Activated T-cell treated with anti-CD3 and anti-CD28 coated beads, Interleukin-2, amount 50 U/mL, for 4 hours (primary cell): ENCODE measurements around the gene SLC35F1. TPM values are rescaled to one million over a fixed set of nuclear protein-coding genes. Genes with fewer than 3 reads are reported as not detected.

Experiments used
- ATAC-seq, 2 donors: fragments of 200-7000 bp; cut with Tn5 transposase; one replicate each; pipeline ENCODE4 v1.10.0; 2021
- DNase-seq: peaks from one replicate; pipeline ENCODE4 v3.0.0-alpha.2; 2020
- H3K27me3 Mint-ChIP-seq: one replicate; pipeline ENCODE4 v1.8.0; 2021; ENCODE audit warnings: low read depth, mixed read lengths
- H3K36me3 Mint-ChIP-seq: one replicate; pipeline ENCODE4 v1.8.0; 2022; ENCODE audit warnings: mixed read lengths; ENCODE audit not compliant: insufficient read depth
- H3K4me1 Mint-ChIP-seq: one replicate; pipeline ENCODE4 v1.8.0; 2021; ENCODE audit warnings: low read depth, mixed read lengths
- H3K4me3 Mint-ChIP-seq: one replicate; pipeline ENCODE4 v1.8.0; 2021; ENCODE audit warnings: mild to moderate bottlenecking, moderate library complexity, mixed read lengths
- H3K9me3 Mint-ChIP-seq: one replicate; pipeline ENCODE4 v1.8.0; 2021; ENCODE audit warnings: mixed read lengths
- total RNA-seq, 3 donors: library from RNA; stranded (reverse); gene quantifications; one replicate each; pipeline ENCODE4 v1.2.1, GENCODE V29; 2021

SLC35F1 gene
- total RNA-seq, 3 donors from 2014 or later: 0.13 to 0.27 (median 0.21) TPM

GRCh38 chr6:118292558-118292957 lies 385.5 kb downstream of the SLC35F1 start:
- Mint-ChIP-seq H3K27me3 (peaks cover 6% of the 10 kb centered on the region), H3K36me3 (no peaks in the 10 kb centered on the region), H3K4me1 (no peaks in the 10 kb centered on the region), H3K9me3 (no peaks in the 10 kb centered on the region), H3K4me3 (no peak overlapping the region)
- DNase-seq (no peak), ATAC-seq (no peak)

GRCh38 chr6:118294906-118295305 lies 387.8 kb downstream of the SLC35F1 start:
- Mint-ChIP-seq H3K9me3 (no peaks in the 10 kb centered on the region), H3K27me3 (peaks cover 6% of the 10 kb centered on the region), H3K36me3 (no peaks in the 10 kb centered on the region), H3K4me3 (no peak overlapping the region), H3K4me1 (no peaks in the 10 kb centered on the region)
- ATAC-seq (no peak), DNase-seq (no peak)

- peaks cover 6% of the 10 kb centered on the region for H3K27me3 Mint-ChIP-seq
- H3K4me3 Mint-ChIP-seq: no peak overlapping the region
- ATAC-seq (no peak), DNase-seq (no peak)
- no peaks in the 10 kb centered on the region for H3K36me3 Mint-ChIP-seq
- H3K9me3 Mint-ChIP-seq: no peaks in the 10 kb centered on the region
- H3K4me1 Mint-ChIP-seq: no peaks in the 10 kb centered on the region
These were observed 388.3 kb downstream of the SLC35F1 start for GRCh38 chr6:118295336-118295735.

DNA sequence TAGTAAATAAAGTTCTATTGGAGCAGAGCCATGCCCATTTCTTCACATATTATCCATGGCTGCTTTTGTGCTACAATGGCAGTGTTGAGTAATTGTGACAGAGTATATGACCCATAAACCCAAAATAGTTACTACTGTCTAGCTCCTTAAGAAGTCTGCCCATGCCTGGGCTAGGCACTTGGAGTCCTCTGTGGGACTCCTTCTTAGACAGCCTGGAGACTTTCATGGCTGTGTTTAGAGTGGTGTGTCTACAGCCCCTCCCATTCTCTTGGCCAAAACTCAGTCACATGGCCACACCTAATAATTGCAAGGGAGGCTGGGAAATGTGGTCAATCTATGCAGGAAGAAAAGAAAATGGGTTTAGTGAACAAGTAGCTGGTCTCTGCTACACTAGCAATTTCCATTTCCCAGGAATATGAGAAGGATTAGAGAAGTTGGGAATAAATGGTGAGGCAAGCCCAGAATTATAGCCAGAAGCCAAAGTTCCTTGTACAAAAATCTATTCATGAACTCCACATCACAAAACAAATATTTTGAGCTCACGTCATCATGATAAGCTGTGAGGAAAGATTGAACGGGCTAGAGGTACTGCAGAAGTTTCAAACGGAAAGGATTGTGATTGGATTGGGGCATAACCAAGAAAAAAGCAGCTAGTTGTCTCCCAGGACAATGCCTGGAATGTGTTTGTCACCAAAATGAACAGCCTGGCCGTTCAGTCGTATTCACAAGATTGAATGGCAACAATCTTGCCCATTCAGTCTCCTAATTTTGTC lies 389.3 kb downstream of the SLC35F1 start:
- no peaks in the 10 kb centered on the region for H3K4me1 Mint-ChIP-seq
- H3K4me3 Mint-ChIP-seq: no peak overlapping the region
- DNase-seq (no peak), ATAC-seq (no peak)
- H3K27me3 Mint-ChIP-seq: peaks cover 6% of the 10 kb centered on the region
- no peaks in the 10 kb centered on the region for H3K9me3 Mint-ChIP-seq
- no peaks in the 10 kb centered on the region for H3K36me3 Mint-ChIP-seq

GRCh38 chr6:118297821-118298220 lies 390.8 kb downstream of the SLC35F1 start:
- H3K27me3 Mint-ChIP-seq: peaks cover 6% of the 10 kb centered on the region
- H3K4me3 Mint-ChIP-seq: no peak overlapping the region
- H3K9me3 Mint-ChIP-seq: no peaks in the 10 kb centered on the region
- DNase-seq (no peak), ATAC-seq (no peak)
- H3K36me3 Mint-ChIP-seq: no peaks in the 10 kb centered on the region
- no peaks in the 10 kb centered on the region for H3K4me1 Mint-ChIP-seq

DNA sequence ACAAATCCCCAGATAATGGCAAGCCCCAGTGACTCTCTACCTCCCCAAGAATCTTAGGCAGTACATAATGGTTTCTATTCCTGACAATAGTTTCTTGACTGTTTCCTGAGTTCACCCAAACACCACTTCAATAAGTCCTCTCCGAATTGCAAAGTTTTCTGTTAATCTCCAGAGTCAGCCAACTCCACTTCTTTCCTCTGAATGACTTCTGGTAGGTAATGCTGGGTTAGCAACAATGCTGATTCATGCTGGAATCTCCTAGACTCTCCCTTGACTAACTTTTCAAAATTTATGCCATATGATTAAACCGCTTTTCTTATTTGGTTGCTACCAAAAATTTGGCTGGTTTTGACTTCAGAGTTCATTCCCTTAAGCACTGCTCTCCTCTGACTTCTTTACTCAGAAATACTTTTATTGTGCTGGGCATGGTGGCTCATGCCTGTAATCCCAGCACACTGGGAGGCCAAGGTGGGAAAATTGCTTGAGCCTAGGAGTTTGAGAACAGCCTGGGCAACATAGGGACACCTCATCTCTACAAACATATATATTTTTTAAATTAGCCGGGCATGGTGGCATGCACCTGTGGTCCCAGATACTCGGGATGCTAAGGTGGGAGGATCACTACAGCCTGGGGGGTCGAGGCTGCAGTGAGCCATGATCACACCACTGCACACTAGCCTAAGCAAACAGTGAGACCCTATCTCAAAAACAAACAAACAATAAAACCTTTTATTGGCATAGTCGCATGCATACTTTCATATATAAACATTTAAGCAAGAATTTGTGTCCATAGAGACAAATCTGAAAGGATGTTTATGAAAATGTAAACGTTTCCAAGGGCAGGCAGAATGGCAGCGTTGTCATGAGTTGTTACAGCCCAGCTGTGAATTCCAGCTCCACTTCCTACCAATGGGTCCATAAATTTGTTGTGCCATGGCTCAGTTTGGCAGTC lies 391.7 kb downstream of the SLC35F1 start:
- no peak overlapping the region for H3K4me3 Mint-ChIP-seq
- no peaks in the 10 kb centered on the region for H3K9me3 Mint-ChIP-seq
- no peaks in the 10 kb centered on the region for H3K4me1 Mint-ChIP-seq
- ATAC-seq: no peak
- H3K36me3 Mint-ChIP-seq: no peaks in the 10 kb centered on the region
- DNase-seq: no peak
- H3K27me3 Mint-ChIP-seq: peaks cover 6% of the 10 kb centered on the region

GRCh38 chr6:118299457-118299856 lies 392.4 kb downstream of the SLC35F1 start:
- no peak for DNase-seq
- no peaks in the 10 kb centered on the region for H3K4me1 Mint-ChIP-seq
- no peaks in the 10 kb centered on the region for H3K9me3 Mint-ChIP-seq
- no peaks in the 10 kb centered on the region for H3K36me3 Mint-ChIP-seq
- no peak for ATAC-seq
- H3K4me3 Mint-ChIP-seq: no peak overlapping the region
- peaks cover 6% of the 10 kb centered on the region for H3K27me3 Mint-ChIP-seq

DNA sequence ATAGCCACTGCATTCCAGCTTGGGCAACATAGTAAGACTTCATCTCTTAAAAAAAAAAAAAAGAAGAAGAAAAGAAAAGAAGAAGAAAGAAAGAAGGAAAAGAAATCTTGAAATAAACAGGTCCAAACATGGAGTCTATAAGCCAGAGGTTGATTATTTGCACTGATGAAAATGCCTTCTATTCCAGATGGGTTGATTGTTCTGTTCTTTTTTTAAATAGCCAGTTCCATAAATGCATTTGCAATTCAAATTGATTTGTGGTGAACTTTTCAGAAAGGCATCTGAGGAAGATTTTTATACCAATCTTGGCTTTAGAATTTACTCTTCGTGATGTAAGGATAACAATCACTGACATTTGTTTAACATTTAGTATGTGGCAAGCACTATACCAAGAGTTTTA lies 397.3 kb downstream of the SLC35F1 start:
- DNase-seq (no peak), ATAC-seq (no peak)
- no peaks in the 10 kb centered on the region for H3K4me1 Mint-ChIP-seq
- H3K4me3 Mint-ChIP-seq: no peak overlapping the region
- H3K27me3 Mint-ChIP-seq: no peaks in the 10 kb centered on the region
- H3K36me3 Mint-ChIP-seq: no peaks in the 10 kb centered on the region
- no peaks in the 10 kb centered on the region for H3K9me3 Mint-ChIP-seq

DNA sequence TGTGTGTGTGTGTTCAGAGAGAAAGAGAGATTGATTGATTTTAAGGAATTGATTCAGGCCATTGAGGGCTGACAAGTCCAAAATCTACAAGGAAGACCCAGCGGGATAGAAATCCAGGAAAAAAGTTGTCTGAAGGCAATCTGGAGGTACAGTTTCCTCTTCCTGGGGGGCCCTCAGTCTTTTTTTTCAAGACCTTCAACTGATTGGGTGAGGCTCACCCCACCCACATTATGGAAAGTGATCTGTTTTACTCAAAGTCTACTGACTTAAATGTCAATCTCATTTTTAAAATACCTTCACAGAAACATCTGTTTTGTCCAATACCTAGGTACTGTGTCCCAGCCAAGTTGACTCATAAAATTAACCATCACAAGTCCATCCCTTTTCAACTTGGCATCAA lies 398.0 kb downstream of the SLC35F1 start:
- no peak for ATAC-seq

DNA sequence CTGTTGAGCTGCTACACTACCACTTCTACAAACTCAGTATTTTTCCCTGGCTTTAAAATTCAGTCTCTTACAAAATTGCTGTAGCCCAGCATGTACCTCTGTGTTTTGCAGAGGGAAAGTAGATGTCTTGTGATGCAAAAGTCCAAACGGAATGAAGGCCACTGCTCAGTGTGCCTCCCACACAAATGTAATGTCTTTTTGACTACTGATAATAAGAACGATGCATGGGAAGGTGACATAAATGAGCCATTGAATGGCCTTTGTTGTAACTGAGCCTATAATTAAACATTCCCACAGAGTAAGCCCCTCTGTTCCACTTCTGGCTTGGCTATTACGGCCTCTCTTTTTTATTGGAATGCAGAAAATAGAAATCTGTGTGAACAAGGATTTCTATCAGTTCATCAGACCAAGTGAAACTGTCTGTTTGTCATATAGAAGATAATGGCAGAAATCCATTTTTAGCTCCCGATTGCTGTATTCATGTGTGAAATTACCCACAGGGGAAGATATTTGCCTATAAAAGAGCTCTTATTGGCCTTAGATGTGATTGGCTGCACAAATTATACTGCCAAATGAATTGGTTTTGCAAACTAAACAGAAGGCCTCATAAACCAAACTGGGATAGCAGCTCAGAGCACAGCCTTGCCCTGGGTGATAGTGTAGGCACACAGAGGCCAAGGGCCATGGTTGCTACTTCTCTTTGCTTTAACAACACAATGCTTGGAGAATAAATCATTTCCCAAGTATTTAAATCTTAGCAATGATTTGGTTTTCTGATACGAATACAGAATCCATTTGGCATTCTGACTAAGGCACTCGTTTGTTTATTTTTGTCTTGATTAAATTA lies 399.6 kb downstream of the SLC35F1 start:
- DNase-seq: no peak
- Mint-ChIP-seq H3K27me3 (no peaks in the 10 kb centered on the region), H3K4me1 (no peaks in the 10 kb centered on the region), H3K4me3 (no peak overlapping the region), H3K9me3 (no peaks in the 10 kb centered on the region), H3K36me3 (no peaks in the 10 kb centered on the region)
- no peak for ATAC-seq

More for the DNA sequence above, 398.0 kb downstream of the SLC35F1 start:
- no peaks in the 10 kb centered on the region for H3K27me3 Mint-ChIP-seq
- H3K4me1 Mint-ChIP-seq: no peaks in the 10 kb centered on the region
- no peaks in the 10 kb centered on the region for H3K9me3 Mint-ChIP-seq
- H3K4me3 Mint-ChIP-seq: no peak overlapping the region
- no peak for DNase-seq
- no peaks in the 10 kb centered on the region for H3K36me3 Mint-ChIP-seq

- no peaks in the 10 kb centered on the region for H3K27me3 Mint-ChIP-seq
- no peaks in the 10 kb centered on the region for H3K9me3 Mint-ChIP-seq
- ATAC-seq: no peak
- no peaks in the 10 kb centered on the region for H3K4me1 Mint-ChIP-seq
- no peak for DNase-seq
- H3K36me3 Mint-ChIP-seq: no peaks in the 10 kb centered on the region
- H3K4me3 Mint-ChIP-seq: no peak overlapping the region
These were observed 400.5 kb downstream of the SLC35F1 start for GRCh38 chr6:118307581-118307980.

DNA sequence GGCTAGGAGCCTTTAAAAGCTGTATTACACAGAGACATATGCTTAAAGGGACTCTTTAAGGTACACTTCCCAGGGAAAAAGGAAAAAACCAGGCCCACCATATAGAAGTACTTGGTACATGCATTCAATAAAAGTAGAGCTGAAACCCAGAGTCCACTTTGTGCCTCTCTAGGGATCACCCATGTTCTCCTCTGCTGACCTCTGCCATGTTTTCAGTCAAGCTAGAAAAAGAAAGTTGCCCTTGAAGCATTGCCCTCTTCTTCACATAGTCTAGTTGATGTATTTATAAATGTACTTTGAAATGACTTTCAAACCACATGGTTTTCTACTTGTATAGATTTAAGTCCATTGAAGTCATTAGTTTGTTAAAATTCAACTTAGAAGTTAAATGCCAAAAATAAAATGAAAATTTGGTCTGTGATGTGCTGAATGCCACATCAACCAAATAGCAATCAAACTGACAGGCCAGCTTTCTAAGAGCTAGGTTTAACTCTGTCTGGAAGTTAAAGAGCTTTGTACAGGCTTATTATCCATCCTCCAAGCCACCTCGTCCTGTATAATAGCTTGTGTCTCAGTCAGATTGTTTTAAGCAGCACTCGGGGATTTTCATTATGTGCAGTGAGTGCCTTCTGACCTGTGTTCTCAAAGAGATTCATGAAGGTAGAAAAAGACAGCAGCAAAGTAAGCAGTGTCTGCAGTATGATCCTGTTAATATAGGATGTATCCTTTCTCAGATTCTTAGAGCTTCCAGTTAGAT lies 402.5 kb downstream of the SLC35F1 start:
- DNase-seq: no peak
- no peaks in the 10 kb centered on the region for H3K27me3 Mint-ChIP-seq

GRCh38 chr6:118313208-118313607 lies 406.1 kb downstream of the SLC35F1 start:
- Mint-ChIP-seq H3K36me3 (no peaks in the 10 kb centered on the region), H3K4me3 (no peak overlapping the region), H3K9me3 (no peaks in the 10 kb centered on the region), H3K27me3 (no peaks in the 10 kb centered on the region), H3K4me1 (no peaks in the 10 kb centered on the region)
- DNase-seq (no peak), ATAC-seq (no peak)

More for the DNA sequence above, 402.5 kb downstream of the SLC35F1 start:
- Mint-ChIP-seq H3K4me3 (no peak overlapping the region), H3K9me3 (no peaks in the 10 kb centered on the region), H3K36me3 (no peaks in the 10 kb centered on the region), H3K4me1 (no peaks in the 10 kb centered on the region)
- ATAC-seq: no peak
